GM21526 (cell line): ENCODE measurements around the gene CEP164.
"Not testable (repeated sequence)": the region's sequence is repeated elsewhere in the genome, so short reads cannot be mapped to it uniquely, and the experiment has no call there.

Experiments
- ATAC-seq: cut with Tn5 transposase; IDR thresholded peaks from one replicate; pipeline ENCODE4 v1.9.1; 2021; ENCODE audit warnings: moderate library complexity; ENCODE audit not compliant: unreplicated experiment, low FRiP score

CEP164 gene

GRCh38 chr11:117303646-117304315, 23.9 kb upstream of the CEP164 start:
- no peak for ATAC-seq

- ATAC-seq = no peak
Observed at GRCh38 chr11:117305145-117305544, 22.5 kb upstream of the CEP164 start.

GRCh38 chr11:117309310-117309709, 18.3 kb upstream of the CEP164 start:
- ATAC-seq = no peak

DNA sequence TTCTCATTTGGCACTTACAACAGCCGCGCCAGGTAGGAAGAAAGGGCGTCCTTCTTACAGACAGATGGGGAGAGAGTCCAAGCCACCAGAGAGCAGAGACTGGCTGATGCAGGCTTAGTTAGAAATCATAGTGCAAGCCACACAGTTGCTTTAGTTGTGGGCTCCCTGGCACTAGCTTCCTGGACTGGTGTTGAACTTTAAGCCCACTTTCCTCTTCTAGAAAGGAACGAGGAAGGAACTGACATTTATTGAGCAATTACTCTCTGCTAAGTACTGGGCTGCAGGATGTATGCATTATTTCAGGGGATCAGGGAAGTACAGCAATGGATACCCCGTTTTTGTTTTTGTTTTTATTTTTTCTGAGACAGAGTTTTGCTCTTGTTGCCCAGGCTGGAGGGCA, 14.6 kb upstream of the CEP164 start:
- ATAC-seq = no peak

- ATAC-seq = no peak
Observed at GRCh38 chr11:117313828-117314768, 13.6 kb upstream of the CEP164 start.

DNA sequence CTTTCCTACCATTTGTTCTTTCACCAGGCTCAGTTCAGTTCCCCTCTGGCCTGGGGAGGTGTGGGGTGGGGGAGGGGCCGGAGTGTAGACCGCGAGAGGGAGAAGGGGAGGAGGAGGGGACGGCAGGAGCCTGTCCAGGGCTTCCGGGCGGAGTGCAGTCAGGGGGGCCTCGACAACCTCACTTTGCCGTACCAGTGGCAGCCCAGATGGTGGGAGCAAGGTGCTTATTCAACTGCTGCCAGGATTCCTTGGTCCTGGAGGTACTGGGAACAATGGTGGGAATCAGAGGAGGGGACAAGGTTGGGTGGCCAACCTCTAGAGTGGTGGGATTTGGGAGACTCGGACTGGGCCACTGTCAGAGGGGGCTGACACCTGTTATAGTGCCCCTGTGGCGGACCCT, 12.8 kb upstream of the CEP164 start:
- no peak for ATAC-seq

- no peak for ATAC-seq
Observed at GRCh38 chr11:117315285-117316196, 12.1 kb upstream of the CEP164 start.

DNA sequence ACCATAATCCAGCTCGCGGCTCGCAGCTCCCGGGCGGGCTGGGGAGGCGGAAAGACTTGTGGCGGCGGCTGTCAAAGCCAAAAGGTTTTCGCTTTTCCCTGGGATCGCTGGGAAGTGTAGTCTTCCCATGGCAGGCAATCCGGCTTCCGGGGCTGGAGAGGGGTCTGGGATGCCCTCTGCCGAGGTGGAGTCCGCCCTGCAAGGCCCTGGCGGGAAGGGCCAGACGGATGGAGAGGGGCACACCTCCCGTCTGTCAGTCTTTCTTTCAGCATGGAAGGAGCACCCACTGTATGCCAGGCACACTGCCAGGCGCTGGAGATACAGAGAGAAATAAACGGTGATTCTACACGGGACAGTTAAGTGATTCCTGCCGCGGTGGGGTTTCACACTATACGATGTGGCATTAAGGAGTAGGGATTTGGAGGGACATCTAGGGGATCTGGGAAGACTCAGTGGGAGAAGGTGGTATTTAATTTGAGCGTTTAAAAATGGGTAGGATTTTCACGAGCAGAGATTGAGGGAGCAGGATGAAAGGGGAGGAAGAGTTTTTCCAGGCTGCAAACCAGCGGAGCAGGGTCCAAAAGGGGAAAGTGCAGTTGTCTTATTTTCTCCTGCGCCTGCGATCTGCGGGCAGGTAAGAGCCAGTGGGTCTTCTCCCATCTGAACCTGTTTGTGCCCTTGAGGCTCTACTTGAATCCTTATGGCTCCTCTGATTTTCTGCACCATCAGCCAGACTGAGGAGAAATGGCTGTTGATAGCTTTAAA, 11.3 kb upstream of the CEP164 start, which contains the start of gene BACE1:
Gene BACE1, minus strand, starts transcription at position 60 of the 765 bp plus-strand sequence. CDS start 461 bp downstream, outside the sequence.
- no peak for ATAC-seq

GRCh38 chr11:117318738-117319137, 8.9 kb upstream of the CEP164 start:
- ATAC-seq = no peak

- no peak for ATAC-seq
Observed at GRCh38 chr11:117319214-117319840, 8.3 kb upstream of the CEP164 start.

DNA sequence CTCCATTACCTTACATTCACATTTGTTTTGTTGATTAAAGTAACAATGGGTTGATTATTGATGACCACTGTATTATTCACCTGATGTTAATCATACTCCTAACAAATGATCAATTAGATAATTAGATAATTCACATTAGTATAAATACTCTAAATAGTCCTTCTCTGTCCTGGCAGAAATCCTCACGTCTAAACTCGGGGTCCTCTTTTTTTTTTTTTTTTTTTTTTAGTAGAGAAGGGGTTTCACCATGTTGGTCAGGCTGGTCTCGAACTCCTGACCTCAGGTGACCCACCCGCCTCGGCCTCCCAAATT, 443 bp upstream of the CEP164 start:
- ATAC-seq = not testable (repeated sequence)

DNA sequence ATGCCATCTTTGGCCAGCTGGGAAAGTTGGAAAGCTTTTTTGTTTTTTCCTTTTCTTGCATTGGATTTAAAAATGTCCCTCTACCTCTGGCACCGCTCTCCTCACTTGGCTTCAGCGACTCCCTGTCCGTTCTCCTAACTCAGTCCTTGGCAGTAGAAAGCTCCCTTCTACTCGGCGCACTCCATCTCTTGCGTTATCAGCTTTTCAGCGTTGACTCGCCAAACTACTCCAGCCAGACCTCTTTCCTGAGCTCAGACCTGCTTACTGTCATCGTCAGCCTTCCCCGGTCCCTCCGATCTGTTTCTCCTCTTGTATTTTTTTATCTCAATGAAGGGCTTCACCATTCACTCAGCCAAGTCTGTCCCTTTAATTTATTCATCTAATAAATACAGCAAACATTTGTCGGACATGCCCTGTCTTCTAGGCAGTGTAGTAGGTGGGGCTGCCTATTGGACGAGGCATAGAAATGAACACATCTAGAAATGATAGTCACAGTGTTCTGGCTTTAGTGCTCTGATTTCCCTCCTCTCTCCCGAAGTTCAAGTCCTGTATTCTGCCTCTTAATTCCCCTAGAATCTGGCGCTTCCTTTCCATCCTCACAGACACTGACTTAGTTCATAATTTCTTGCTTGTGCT, 839 bp downstream of the CEP164 start:
- ATAC-seq = no peak

- no peak for ATAC-seq
Observed at GRCh38 chr11:117332843-117333242, 5.2 kb downstream of the CEP164 start.

- ATAC-seq = no peak
Observed at GRCh38 chr11:117333917-117334316, 6.3 kb downstream of the CEP164 start.

DNA sequence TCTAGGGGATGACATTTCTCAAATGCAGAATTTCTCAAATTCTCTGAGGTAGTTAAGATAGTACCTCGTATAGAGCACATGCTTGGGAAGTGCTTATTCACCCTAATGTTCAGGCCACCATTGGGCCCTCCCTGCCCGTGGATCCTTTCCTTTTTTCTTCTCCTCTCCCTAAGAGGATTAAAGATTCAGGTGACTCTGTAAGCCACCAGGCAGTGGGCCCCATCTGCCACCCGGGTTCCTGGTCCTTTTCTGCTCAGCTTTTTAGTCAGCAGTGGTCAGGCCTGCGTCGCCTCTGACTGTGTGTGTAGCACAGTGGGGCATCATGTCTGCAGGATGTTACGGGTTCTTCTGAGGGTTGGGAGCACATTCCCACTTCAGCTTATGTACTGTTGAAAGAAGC, 7.2 kb downstream of the CEP164 start:
- no peak for ATAC-seq

- no peak for ATAC-seq
Observed at GRCh38 chr11:117335399-117335798, 7.7 kb downstream of the CEP164 start.

- no peak for ATAC-seq
Observed at GRCh38 chr11:117337076-117337475, 9.4 kb downstream of the CEP164 start.

- no peak for ATAC-seq
Observed at GRCh38 chr11:117345039-117345438, 17.4 kb downstream of the CEP164 start.

GRCh38 chr11:117354550-117354949, 26.9 kb downstream of the CEP164 start:
- ATAC-seq = no peak
